ENCODE results near the gene H6PD.

Gene H6PD

DNA sequence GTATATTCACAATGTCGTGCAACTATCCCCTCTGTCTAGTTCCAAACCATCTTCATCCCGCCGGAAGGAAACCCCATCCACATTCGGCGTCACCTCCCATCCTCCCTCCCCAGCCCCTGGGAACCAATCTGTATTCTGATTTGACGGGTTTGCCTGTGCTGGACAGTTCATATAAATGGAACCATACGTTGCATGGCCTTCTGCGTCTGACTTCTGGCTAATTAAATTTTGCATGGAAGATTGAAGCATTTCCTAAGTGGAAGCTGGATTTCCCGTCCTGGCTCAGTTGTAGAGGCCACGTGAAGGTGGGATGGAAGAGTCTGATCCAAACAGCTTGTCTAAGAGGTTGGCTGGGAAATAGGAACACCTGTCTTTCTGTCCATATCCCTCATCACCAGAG, 72.7 kb downstream of the H6PD start:
- no peak overlapping the region for H3K27ac ChIP-seq
- TF ChIP-seq, protein P1, sequence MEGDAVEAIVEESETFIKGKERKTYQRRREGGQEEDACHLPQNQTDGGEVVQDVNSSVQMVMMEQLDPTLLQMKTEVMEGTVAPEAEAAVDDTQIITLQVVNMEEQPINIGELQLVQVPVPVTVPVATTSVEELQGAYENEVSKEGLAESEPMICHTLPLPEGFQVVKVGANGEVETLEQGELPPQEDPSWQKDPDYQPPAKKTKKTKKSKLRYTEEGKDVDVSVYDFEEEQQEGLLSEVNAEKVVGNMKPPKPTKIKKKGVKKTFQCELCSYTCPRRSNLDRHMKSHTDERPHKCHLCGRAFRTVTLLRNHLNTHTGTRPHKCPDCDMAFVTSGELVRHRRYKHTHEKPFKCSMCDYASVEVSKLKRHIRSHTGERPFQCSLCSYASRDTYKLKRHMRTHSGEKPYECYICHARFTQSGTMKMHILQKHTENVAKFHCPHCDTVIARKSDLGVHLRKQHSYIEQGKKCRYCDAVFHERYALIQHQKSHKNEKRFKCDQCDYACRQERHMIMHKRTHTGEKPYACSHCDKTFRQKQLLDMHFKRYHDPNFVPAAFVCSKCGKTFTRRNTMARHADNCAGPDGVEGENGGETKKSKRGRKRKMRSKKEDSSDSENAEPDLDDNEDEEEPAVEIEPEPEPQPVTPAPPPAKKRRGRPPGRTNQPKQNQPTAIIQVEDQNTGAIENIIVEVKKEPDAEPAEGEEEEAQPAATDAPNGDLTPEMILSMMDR (conservative IDR thresholded peaks at IDR 0.05) = no peak

DNA sequence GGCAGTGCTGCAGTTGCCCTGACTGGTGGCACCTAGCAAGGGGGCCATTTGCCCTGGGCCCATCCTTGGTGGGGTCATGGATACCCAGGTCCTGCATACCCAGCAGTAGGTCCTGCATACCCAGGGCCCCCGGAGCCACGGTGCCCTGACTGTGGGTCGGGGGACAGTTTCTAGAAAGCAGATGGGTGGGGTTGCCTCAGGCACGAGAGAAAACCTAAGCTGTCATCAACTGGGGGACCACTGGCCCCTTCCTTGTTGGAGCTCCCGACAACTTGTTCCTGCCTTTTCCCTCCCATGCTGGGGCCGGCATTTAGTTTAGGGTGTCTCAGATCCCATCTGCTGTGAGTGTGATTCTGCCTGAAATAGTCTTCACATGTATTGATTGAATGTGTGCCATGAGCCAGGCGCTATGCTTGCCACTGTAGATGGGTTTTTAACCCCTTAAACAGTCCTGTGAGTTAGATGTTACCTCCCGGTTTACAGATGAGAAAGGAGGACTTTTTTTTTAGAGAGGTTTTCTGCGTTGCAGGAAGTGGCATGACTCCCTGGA, 73.7 kb downstream of the H6PD start:
- TF ChIP-seq, protein P1 (conservative IDR thresholded peaks at IDR 0.05) = no peak
- no peak overlapping the region for H3K27ac ChIP-seq

DNA sequence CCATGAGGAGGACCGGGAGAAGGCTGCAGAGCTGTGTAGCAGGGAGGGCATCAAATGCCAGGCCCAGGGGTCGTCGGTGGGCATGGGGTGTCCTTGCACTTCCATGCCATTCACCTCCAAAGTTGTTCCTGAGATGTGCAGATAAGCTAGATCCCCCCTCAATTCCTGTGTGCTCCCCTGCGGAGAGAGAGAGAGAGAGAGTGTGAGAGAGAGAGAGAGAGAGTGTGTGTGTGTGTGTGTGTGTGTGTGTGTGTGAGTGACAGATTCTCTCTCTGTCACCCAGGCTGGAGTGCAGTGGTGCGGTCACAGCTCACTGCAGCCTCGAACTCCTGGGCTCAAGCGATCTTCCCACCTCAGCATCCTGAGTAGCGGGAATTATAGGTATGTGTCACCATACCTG, 74.5 kb downstream of the H6PD start:
- TF ChIP-seq, protein P1 (conservative IDR thresholded peaks at IDR 0.05) = no peak
- H3K27ac ChIP-seq = no peak overlapping the region

DNA sequence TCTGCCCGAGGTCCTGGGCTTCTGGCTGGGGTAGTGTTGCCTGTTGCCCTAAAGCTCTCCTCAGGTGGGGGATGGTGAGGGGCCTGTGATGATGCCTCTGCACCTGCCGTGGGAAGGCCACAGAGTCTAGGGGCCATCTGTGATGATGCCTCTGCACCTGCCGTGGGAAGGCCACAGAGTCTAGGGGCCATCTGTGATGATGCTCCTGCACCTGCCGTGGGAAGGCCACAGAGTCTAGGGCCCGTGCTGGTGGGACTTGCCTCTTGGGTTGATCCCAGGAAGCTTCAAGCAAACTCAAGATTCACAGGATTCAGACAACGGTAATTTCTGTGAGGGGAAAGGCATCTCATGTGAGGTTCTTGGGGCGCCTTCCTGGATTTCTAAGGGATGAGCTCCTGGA, 75.4 kb downstream of the H6PD start:
- TF ChIP-seq, protein P1 (conservative IDR thresholded peaks at IDR 0.05) = no peak
- H3K27ac ChIP-seq = no peak overlapping the region

DNA sequence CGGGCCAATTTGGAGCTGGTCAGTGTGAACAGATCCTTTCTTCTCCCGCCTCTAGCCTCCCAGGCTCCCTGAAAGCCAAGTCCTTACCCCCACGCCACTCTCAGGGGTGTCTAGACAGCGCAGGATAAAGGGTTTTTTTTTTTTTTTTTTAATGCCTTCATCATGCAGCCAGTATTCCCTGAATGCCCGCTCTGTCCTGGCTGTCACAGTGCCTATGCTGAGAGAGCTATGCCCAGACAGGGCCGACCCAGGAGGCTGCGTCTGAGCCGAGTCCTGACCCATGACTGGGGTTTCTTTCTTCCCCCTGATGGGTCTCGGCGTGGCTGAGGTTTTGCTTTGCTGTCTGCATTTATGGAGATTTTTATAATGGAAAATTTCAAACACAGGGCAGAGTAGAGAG, 76.5 kb downstream of the H6PD start:
- TF ChIP-seq, protein P1 (conservative IDR thresholded peaks at IDR 0.05) = no peak
- H3K27ac ChIP-seq = no peak overlapping the region

DNA sequence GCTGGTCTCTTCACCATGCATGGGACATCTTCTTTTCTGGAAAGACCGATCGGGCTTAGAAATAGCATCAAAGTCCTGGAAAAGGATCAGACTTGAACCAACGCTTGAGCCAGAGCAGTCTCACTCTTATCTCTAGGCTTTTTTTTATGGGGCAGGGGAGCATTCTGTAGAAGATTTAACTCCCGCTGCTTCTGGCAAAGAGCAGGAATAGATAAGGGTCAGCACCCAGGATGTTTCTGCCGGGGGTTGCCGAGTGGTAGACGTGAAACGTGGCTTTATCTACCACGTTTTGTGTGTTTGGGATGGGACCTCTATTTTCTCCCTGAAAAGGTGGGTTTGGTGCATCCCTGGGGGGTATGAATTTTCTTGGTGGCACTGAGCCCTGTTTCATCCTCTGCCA, 76.9 kb downstream of the H6PD start:
- no peak overlapping the region for H3K27ac ChIP-seq
- TF ChIP-seq, protein P1 (conservative IDR thresholded peaks at IDR 0.05) = no peak

DNA sequence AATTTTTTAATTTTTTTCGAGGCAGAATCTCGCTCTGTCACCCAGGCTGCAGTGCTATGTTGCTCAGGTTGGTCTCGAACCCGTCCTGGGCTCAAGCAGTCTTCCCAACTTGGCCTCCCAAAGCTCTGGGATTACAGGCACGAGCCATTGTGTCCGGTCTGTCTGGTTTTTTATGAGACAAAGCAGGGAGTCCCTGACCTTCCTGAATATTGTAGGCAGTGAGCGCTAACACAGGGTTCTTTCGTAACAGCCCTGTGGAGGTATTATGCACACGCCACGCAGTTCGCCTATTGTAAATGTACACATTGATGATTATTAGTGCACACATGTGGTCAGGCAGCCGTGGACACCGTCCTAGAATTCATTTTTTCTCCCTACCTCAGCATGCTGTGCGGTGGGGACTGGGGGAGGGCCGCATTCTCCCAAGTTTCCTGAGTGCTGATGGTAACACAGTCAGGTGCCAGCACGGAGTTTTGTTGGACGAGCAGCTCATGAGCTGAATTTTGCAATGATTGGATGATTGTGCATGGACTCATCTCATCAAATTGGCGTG, 77.7 kb downstream of the H6PD start:
- no peak overlapping the region for H3K27ac ChIP-seq
- TF ChIP-seq, protein P1 (conservative IDR thresholded peaks at IDR 0.05) = no peak

All from VCaP (cell line).